HepG2 (cell line): ENCODE measurements around the gene LRRC74B. TPM values are rescaled to one million over a fixed set of nuclear protein-coding genes. Genes with fewer than 3 reads are reported as not detected.
A peak's percentile ranks its signal among the peaks of the same experiment; 100 is the strongest.

Experiments used
- AGO2 ChIP-seq: fragments of 200-400 bp; formaldehyde crosslinking; optimal IDR thresholded peaks from 2 replicates; pipeline ENCODE3; 2017; ENCODE audit warnings: mild to moderate bottlenecking, low read depth, low read length, moderate library complexity
- CC2D1A ChIP-seq: sonication (generic); formaldehyde crosslinking; IDR thresholded peaks from 2 replicates; pipeline ENCODE4 v1.8.1; 2023; ENCODE audit warnings: mild to moderate bottlenecking, missing genetic modification reagents
- ETS1 ChIP-seq: sonication (generic); formaldehyde crosslinking; IDR thresholded peaks from 2 replicates; pipeline ENCODE4 v1.4.0; 2020; ENCODE audit warnings: missing genetic modification reagents
- GTF3A ChIP-seq: sonication (generic); formaldehyde crosslinking; conservative IDR thresholded peaks from 2 replicates; pipeline ENCODE4 v1.4.0; 2020; ENCODE audit warnings: mild to moderate bottlenecking, missing genetic modification reagents
- HMG20A ChIP-seq: IDR thresholded peaks from 2 replicates; pipeline ENCODE4 v1.6.1; 2016; ENCODE audit warnings: borderline replicate concordance
- MAF1 ChIP-seq: sonication (generic); formaldehyde crosslinking; IDR thresholded peaks from 2 replicates; pipeline ENCODE4 v1.5.0; 2020; ENCODE audit warnings: missing genetic modification reagents, borderline replicate concordance
- NKX3-1 ChIP-seq: sonication (generic); formaldehyde crosslinking; IDR thresholded peaks from 2 replicates; pipeline ENCODE4 v1.5.0; 2020; ENCODE audit warnings: missing genetic modification reagents
- NR1H2 ChIP-seq: sonication (generic); formaldehyde crosslinking; IDR thresholded peaks from 2 replicates; pipeline ENCODE4 v1.8.1; 2022; ENCODE audit warnings: low read depth, missing genetic modification reagents, borderline replicate concordance
- PAXIP1 ChIP-seq: sonication (generic); formaldehyde crosslinking; conservative IDR thresholded peaks from 2 replicates; pipeline ENCODE4 v1.4.0; 2020; ENCODE audit warnings: mild to moderate bottlenecking, missing genetic modification reagents, moderate library complexity
- SRF ChIP-seq: IDR thresholded peaks from 2 replicates; pipeline ENCODE4 v1.6.1; 2011; ENCODE audit warnings: mild to moderate bottlenecking, low read depth, low read length, moderate library complexity
- TBX2 ChIP-seq: sonication (generic); formaldehyde crosslinking; IDR thresholded peaks from 2 replicates; pipeline ENCODE4 v1.5.0; 2020; ENCODE audit warnings: missing genetic modification reagents, mild to moderate bottlenecking, borderline replicate concordance
- ZBTB7B ChIP-seq: sonication (generic); formaldehyde crosslinking; IDR thresholded peaks from 2 replicates; pipeline ENCODE4 v1.4.0; 2020; ENCODE audit warnings: missing genetic modification reagents
- ZNF143 ChIP-seq: sonication (generic); formaldehyde crosslinking; IDR thresholded peaks from 2 replicates; pipeline ENCODE4 v1.4.0; 2020; ENCODE audit warnings: missing genetic modification reagents
- ZNF18 ChIP-seq: sonication (generic); formaldehyde crosslinking; IDR thresholded peaks from 2 replicates; pipeline ENCODE4 v1.8.0; 2022; ENCODE audit warnings: mild to moderate bottlenecking, missing genetic modification reagents; ENCODE audit not compliant: insufficient replicate concordance
- ZNF180 ChIP-seq: sonication (generic); formaldehyde crosslinking; IDR thresholded peaks from 2 replicates; pipeline ENCODE4 v1.4.0; 2020; ENCODE audit warnings: low read depth, missing genetic modification reagents, borderline replicate concordance
- ZNF546 ChIP-seq: sonication (generic); formaldehyde crosslinking; conservative IDR thresholded peaks from 2 replicates; pipeline ENCODE4 v1.8.1; 2023; ENCODE audit warnings: mild to moderate bottlenecking, missing genetic modification reagents
- ZNF737 ChIP-seq: sonication (generic); formaldehyde crosslinking; IDR thresholded peaks from 2 replicates; pipeline ENCODE4 v1.5.0; 2020; ENCODE audit warnings: missing genetic modification reagents, mild to moderate bottlenecking, borderline replicate concordance
- ZNF75D ChIP-seq: sonication (generic); formaldehyde crosslinking; IDR thresholded peaks from 2 replicates; pipeline ENCODE4 v1.8.1; 2023; ENCODE audit warnings: missing genetic modification reagents, mild to moderate bottlenecking, borderline replicate concordance
- ZNF792 ChIP-seq: IDR thresholded peaks from 2 replicates; pipeline ENCODE4 v1.6.1; 2016
- ZNF800 ChIP-seq: sonication (generic); formaldehyde crosslinking; IDR thresholded peaks from 2 replicates; pipeline ENCODE4 v1.4.0; 2020; ENCODE audit warnings: missing genetic modification reagents
- ZNF883 ChIP-seq: sonication (generic); formaldehyde crosslinking; IDR thresholded peaks from 2 replicates; pipeline ENCODE4 v1.5.1; 2020; ENCODE audit warnings: mild to moderate bottlenecking, missing genetic modification reagents; ENCODE audit errors: not compliant biosample characterization
- ZSCAN30 ChIP-seq: sonication (generic); formaldehyde crosslinking; IDR thresholded peaks from 2 replicates; pipeline ENCODE4 v1.5.0; 2020; ENCODE audit warnings: mild to moderate bottlenecking, missing genetic modification reagents
- polyA plus RNA-seq, 8 experiments: library from polyadenylated mRNA; depleted of rRNA in 3 of 8; stranded (reverse) in 7 of 8; unstranded in 1 of 8; fragments of >200 nt; fragmentation: Illumina TruSeq in 4 of 8; extraction: Trizol in 4 of 8; gene quantifications; 2 replicates each; pipeline versions ENCODE4 v1.2.1 to v1.2.3, GENCODE V29; 2011 to 2016; ENCODE audit warnings: low read depth in 4 of 8, missing spikeins in 1 of 8, mixed read lengths in 1 of 8; ENCODE audit not compliant: insufficient read depth in 1 of 8
- total RNA-seq, 5 experiments: library from RNA; depleted of rRNA; stranded (reverse); fragments of >200 nt; fragmentation: Illumina TruSeq; extraction: Trizol; gene quantifications; 2 replicates each; pipeline ENCODE4 v1.2.3, GENCODE V29; 2016; ENCODE audit warnings: low read depth in 1 of 5

Gene LRRC74B
- total and polyA plus RNA-seq, 2 of the 13 experiments (the other 11 are each of a cell fraction or from before 2014, with no cell fraction given): not detected

- TF ChIP-seq ZNF75D (peak; percentile 21; the same call in 1 of the 2 replicates), MAF1 (CRISPR knock-in tag) (0 out of 2 replicates have a peak, but pooled peaks have one; percentile 18), CC2D1A (CRISPR knock-in tag) (no peak), ZNF143 (no peak), ZNF546 (CRISPR knock-in tag) (0 out of 2 replicates have a peak, but pooled peaks have one; percentile 18), ZNF180 (CRISPR knock-in tag) (0 out of 2 replicates have a peak, but pooled peaks have one; percentile 20), ZNF18 (peak; percentile 42), ZNF883 (CRISPR knock-in tag) (no peak), ETS1 (CRISPR knock-in tag) (0 out of 2 replicates have a peak, but pooled peaks have one; percentile 66), ZNF800 (CRISPR knock-in tag) (no peak), NKX3-1 (CRISPR knock-in tag) (0 out of 2 replicates have a peak, but pooled peaks have one; percentile 23), HMG20A (CRISPR knock-in tag) (no peak), AGO2 (peak; percentile 21), ZNF792 (CRISPR knock-in tag) (no peak), NR1H2 (CRISPR knock-in tag) (no peak), ZNF737 (CRISPR knock-in tag) (0 out of 2 replicates have a peak, but pooled peaks have one; percentile 19), TBX2 (no peak), SRF (no peak), GTF3A (CRISPR knock-in tag) (peak; percentile 67; the same call in 1 of the 2 replicates), ZSCAN30 (CRISPR knock-in tag) (peak; percentile 88), PAXIP1 (no peak), ZBTB7B (no peak)
These were observed 44.7 kb upstream of the LRRC74B start (continued) for GRCh38 chr22:21000987-21001600.
